Ovary (tissue), 3 donors: ENCODE data around the gene PCBP3.

Source experiments
- POLR2A ChIP-seq: fragments of 450-650 bp; IDR thresholded peaks from one replicate; pipeline ENCODE4 v1.6.1; 2017; ENCODE audit warnings: antibody characterized with exemption, mild to moderate bottlenecking, moderate library complexity
- TF ChIP-seq, protein P1 (sequence below), 3 donors: fragments of 450-650 bp in 2 of 3; fragments of 200-600 bp in 1 of 3; IDR thresholded peaks; one replicate each; pipeline versions ENCODE4 v1.5.1 to v1.8.0; 2016 to 2022; ENCODE audit warnings: antibody characterized with exemption in 3 of 3, mild to moderate bottlenecking in 1 of 3
- donor health status: DM: no; HTN: no; CAD: no.

DNA sequence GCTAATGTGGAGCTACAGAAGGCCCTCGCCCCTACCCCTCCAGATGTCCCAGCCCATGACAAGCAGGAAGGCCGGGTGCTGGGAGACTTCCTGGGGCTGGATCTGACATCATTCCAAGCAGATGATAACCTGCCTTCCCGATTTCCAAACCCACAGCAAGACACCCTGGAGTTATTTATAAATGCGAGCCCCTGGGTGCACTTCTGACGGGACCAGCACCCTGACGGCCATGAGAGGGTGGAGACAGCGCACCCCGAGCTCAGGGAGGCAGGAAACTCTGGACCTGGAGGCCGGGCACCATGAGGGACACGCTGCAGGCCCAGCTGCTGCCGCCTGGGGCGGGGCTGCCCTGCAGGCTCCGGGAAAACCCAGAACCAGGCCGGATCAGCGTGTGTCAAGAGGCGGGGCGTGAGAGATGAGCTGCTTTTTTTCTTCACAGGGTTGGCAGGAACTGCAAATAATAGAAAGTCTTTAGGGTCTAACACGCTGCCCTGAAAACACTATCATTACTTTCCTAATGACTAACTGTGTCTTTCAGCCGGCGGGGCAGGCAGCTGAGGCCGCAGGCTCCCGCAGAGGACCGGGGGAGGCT, 2.5 kb upstream of the PCBP3 start:
- TF ChIP-seq, protein P1, sequence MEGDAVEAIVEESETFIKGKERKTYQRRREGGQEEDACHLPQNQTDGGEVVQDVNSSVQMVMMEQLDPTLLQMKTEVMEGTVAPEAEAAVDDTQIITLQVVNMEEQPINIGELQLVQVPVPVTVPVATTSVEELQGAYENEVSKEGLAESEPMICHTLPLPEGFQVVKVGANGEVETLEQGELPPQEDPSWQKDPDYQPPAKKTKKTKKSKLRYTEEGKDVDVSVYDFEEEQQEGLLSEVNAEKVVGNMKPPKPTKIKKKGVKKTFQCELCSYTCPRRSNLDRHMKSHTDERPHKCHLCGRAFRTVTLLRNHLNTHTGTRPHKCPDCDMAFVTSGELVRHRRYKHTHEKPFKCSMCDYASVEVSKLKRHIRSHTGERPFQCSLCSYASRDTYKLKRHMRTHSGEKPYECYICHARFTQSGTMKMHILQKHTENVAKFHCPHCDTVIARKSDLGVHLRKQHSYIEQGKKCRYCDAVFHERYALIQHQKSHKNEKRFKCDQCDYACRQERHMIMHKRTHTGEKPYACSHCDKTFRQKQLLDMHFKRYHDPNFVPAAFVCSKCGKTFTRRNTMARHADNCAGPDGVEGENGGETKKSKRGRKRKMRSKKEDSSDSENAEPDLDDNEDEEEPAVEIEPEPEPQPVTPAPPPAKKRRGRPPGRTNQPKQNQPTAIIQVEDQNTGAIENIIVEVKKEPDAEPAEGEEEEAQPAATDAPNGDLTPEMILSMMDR (IDR thresholded peaks at IDR 0.05), result no peak
- TF ChIP-seq POLR2A, result no peak
